GM19240 (cell line): ENCODE results near the gene CD79A.
"Not testable (repeated sequence)": the region's sequence is repeated elsewhere in the genome, so short reads cannot be mapped to it uniquely, and the experiment has no call there.

ENCODE experiments used
- DNase-seq: peaks from one replicate; pipeline ENCODE4 v3.0.0; 2011; ENCODE audit warnings: low spot score; ENCODE audit not compliant: insufficient read length

Gene CD79A

GRCh38 chr19:41904118-41904870 is 27.2 kb downstream of the CD79A start:
- no peak for DNase-seq

- DNase-seq: no peak
Measured at GRCh38 chr19:41905273-41906002, 28.4 kb downstream of the CD79A start.

- DNase-seq: no peak
Measured at GRCh38 chr19:41906271-41906670, 29.2 kb downstream of the CD79A start.

GRCh38 chr19:41906916-41907680 is 30.0 kb downstream of the CD79A start:
- DNase-seq: no peak

GRCh38 chr19:41907994-41908615 is 31.0 kb downstream of the CD79A start:
- DNase-seq: no peak

- no peak for DNase-seq
Measured at GRCh38 chr19:41908724-41909464, 31.8 kb downstream of the CD79A start.

GRCh38 chr19:41909706-41910105 is 32.6 kb downstream of the CD79A start:
- no peak for DNase-seq

- no peak for DNase-seq
Measured at GRCh38 chr19:41910240-41910991, 33.3 kb downstream of the CD79A start.

GRCh38 chr19:41910992-41911888 is 34.2 kb downstream of the CD79A start:
- no peak for DNase-seq

- DNase-seq: no peak
Measured at GRCh38 chr19:41911889-41912731, 35.0 kb downstream of the CD79A start.

GRCh38 chr19:41912899-41913537 is 35.9 kb downstream of the CD79A start:
- DNase-seq: no peak

- DNase-seq: no peak
Measured at GRCh38 chr19:41913538-41914423, 36.7 kb downstream of the CD79A start.

- not testable (repeated sequence) for DNase-seq
Measured at GRCh38 chr19:41914424-41914834, 37.4 kb downstream of the CD79A start.

GRCh38 chr19:41915021-41915775 is 38.1 kb downstream of the CD79A start:
- DNase-seq: no peak

- DNase-seq: no peak
Measured at GRCh38 chr19:41915776-41916414, 38.8 kb downstream of the CD79A start.

GRCh38 chr19:41917676-41918075 is 40.6 kb downstream of the CD79A start:
- DNase-seq: no peak
